Stomach smooth muscle (tissue), 2 donors: ENCODE measurements around the gene PNKD.

Source experiments
- H3K27ac ChIP-seq: one replicate; pipeline ENCODE4 v1.7.0; 2013; ENCODE audit warnings: mild to moderate bottlenecking, low read length, inconsistent platforms
- H3K27me3 ChIP-seq, 2 donors: one replicate each; pipeline ENCODE4 v1.7.0; 2013; ENCODE audit warnings: low read length in 2 of 2; ENCODE audit not compliant: insufficient read depth in 2 of 2, control insufficient read depth in 1 of 2
- H3K36me3 ChIP-seq, 2 donors: one replicate each; pipeline ENCODE4 v1.7.0; 2013; ENCODE audit warnings: low read length in 2 of 2; ENCODE audit not compliant: control insufficient read depth in 2 of 2, insufficient read depth in 2 of 2
- H3K4me1 ChIP-seq: one replicate; pipeline ENCODE4 v1.7.0; 2013; ENCODE audit warnings: low read length; ENCODE audit not compliant: control insufficient read depth, insufficient read depth
- H3K4me3 ChIP-seq, 2 donors: one replicate each; pipeline ENCODE4 v1.7.0; 2013; ENCODE audit warnings: low read length in 2 of 2
- H3K9ac ChIP-seq, 2 donors: one replicate each; pipeline ENCODE4 v1.7.0; 2013; ENCODE audit warnings: low read length in 2 of 2, mild to moderate bottlenecking in 1 of 2
- H3K9me3 ChIP-seq, 2 donors: one replicate each; pipeline ENCODE4 v1.7.0; 2013; ENCODE audit warnings: low read length in 2 of 2; ENCODE audit not compliant: control insufficient read depth in 2 of 2
- donor health status: healthy.
- donor health status: Pancreatic carcinoma.

The PNKD gene

DNA sequence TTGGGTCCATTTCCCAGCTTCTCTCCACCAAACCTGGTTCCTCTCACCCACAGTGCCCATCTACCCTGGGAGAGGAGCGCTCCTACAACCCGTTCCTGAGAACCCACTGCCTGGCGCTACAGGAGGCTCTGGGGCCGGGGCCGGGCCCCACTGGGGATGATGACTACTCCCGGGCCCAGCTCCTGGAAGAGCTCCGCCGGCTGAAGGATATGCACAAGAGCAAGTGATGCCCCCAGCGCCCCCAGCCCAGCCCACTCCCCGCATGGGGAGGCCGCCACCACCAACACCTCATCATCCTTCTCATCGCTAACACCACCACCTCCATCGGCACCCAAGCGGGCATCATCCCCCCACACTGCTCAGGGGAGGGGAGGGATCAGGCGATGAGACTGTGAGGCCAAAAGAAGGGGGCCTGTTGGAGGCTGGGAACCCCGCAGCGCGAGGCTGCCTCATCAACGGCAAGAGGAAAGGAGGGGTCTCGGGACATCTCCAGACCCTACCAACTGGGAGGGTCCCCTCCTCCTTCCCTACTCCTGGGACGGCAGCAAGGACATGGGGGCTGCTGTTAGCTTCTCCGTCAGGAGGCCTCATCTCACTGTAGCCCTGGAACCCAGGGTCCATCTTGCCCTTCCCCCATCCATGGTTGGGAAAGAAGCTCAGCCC lies 74.6 kb downstream of the PNKD start:
- no peaks in the 10 kb centered on the region for H3K36me3 ChIP-seq
- H3K4me1 ChIP-seq, result no peaks in the 10 kb centered on the region
- no peaks in the 10 kb centered on the region for H3K27me3 ChIP-seq
- H3K4me3 ChIP-seq, result no peak overlapping the region
- no peak overlapping the region for H3K27ac ChIP-seq
- H3K9ac ChIP-seq, result no peak overlapping the region
- H3K9me3 ChIP-seq, result no peaks in the 10 kb centered on the region

DNA sequence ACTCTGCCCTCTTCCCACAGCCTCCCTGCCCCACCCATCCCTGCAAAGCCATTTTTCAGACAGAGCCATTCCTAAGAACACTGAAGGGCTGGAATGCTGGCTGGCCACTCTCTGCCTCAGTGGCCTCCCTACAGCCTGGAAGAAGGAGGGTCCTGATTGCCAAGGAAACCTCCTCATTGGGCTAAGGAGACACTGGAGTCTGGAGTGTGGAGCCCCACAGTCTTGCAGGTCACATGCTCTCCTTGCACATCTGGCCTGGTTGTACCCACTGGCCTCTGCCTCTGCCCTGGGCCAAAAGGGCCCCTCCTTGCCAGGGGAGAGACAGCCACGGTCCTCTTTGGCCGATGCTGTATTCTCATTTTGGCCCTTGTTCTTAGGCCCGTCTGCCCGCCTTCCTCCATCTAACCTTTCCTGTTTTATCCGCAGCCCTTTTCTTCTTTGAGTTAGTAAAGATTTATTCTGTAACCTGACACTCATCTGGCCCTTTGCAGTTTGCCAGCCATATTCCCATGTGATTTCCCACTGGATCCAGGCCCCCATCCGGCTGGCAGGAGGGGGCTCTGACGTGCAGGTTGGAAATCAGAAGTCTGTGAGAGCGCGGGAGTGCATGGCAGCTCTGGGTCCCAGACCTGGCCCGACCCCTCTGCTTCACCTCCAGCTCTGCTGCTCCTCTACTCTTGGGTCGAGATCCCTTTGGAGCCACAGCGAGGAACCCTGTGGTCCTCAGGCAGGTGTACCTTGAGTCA lies 75.3 kb downstream of the PNKD start:
- Histone ChIP-seq H3K4me3 (no peak overlapping the region), H3K9me3 (no peaks in the 10 kb centered on the region), H3K4me1 (no peaks in the 10 kb centered on the region), H3K27me3 (no peaks in the 10 kb centered on the region), H3K36me3 (no peaks in the 10 kb centered on the region), H3K27ac (no peak overlapping the region), H3K9ac (no peak overlapping the region)

- Histone ChIP-seq H3K36me3 (no peaks in the 10 kb centered on the region), H3K27ac (no peak overlapping the region), H3K4me1 (no peaks in the 10 kb centered on the region), H3K27me3 (no peaks in the 10 kb centered on the region), H3K9me3 (peaks cover 0 to 4% of the 10 kb centered on the region in 2 donors), H3K4me3 (no peak overlapping the region), H3K9ac (no peak overlapping the region)
Measured at GRCh38 chr2:218347172-218347571, 76.9 kb downstream of the PNKD start.

DNA sequence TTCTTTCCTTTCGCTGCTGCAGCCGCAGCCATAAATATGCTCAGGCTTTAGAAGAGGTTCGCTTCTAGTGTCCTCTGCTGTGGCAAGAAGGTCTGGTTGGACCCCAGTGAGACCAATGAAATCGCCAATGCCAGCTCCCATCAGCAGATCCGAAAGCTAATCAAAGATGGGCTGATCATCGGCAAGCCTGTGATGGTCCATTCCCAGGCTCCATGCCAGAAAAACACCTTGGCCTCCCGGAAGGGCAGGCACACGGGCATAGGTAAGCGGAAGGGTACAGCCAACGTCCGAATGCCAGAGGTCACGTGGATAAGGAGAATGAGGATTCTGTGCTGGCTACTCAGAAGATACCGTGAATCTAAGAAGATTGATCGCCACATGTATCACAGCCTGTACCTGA lies 83.7 kb downstream of the PNKD start:
- Histone ChIP-seq H3K4me1 (peaks cover 3% of the 10 kb centered on the region), H3K4me3 (no peak overlapping the region), H3K27me3 (no peaks in the 10 kb centered on the region), H3K9me3 (peaks cover 0 to 4% of the 10 kb centered on the region in 2 donors), H3K36me3 (no peaks in the 10 kb centered on the region), H3K9ac (no peak overlapping the region), H3K27ac (no peak overlapping the region)

DNA sequence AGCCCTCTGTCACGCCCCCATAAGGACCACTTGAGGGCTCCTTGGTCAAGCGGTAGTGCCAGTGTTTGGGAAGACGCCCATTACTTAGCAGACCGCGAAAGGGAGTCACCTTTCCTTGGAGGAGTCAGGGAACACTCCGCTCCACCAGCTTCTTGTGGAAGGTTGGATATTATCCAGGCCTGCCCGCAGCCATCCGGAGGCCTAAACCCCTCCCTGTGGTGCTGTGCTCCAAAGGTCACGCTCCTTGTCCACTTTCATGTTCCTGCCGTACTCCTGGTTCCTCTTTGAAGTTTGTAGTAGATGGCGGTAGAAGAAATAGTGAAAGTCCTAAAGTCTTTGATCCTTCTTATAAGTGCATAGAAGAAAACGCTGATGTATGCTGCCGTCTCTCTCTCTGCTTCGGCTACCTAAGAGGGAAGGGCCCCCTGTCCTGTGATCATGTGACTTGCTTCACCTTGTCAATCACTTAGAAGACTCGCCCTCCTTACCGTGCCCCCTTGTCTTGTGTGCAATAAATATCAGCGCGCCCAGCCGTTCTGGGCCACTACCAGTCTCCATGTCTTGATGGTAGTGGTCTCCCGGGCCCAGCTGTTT lies 84.6 kb downstream of the PNKD start:
- Histone ChIP-seq H3K36me3 (no peaks in the 10 kb centered on the region), H3K4me1 (peaks cover 3% of the 10 kb centered on the region), H3K27ac (no peak overlapping the region), H3K9me3 (peaks cover 0 to 4% of the 10 kb centered on the region in 2 donors), H3K9ac (no peak overlapping the region), H3K4me3 (no peak overlapping the region), H3K27me3 (no peaks in the 10 kb centered on the region)

GRCh38 chr2:218357236-218358177 lies 87.2 kb downstream of the PNKD start:
- no peak overlapping the region for H3K4me3 ChIP-seq
- no peak overlapping the region for H3K27ac ChIP-seq
- no peaks in the 10 kb centered on the region for H3K9me3 ChIP-seq
- no peak overlapping the region for H3K9ac ChIP-seq
- H3K4me1 ChIP-seq, result peaks cover 3% of the 10 kb centered on the region
- no peaks in the 10 kb centered on the region for H3K27me3 ChIP-seq
- no peaks in the 10 kb centered on the region for H3K36me3 ChIP-seq

GRCh38 chr2:218360453-218360852 lies 90.1 kb downstream of the PNKD start:
- H3K27me3 ChIP-seq, result no peaks in the 10 kb centered on the region
- no peaks in the 10 kb centered on the region for H3K9me3 ChIP-seq
- peaks cover 3% of the 10 kb centered on the region for H3K4me1 ChIP-seq
- H3K36me3 ChIP-seq, result no peaks in the 10 kb centered on the region
- no peak overlapping the region for H3K9ac ChIP-seq
- no peak overlapping the region for H3K27ac ChIP-seq
- H3K4me3 ChIP-seq, result no peak overlapping the region

- Histone ChIP-seq H3K36me3 (no peaks in the 10 kb centered on the region), H3K4me1 (peaks cover 3% of the 10 kb centered on the region)
Measured at GRCh38 chr2:218362606-218363005, 92.3 kb downstream of the PNKD start.

GRCh38 chr2:218363736-218364135 lies 93.4 kb downstream of the PNKD start:
- H3K27ac ChIP-seq, result no peak overlapping the region
- no peak overlapping the region for H3K4me3 ChIP-seq
- no peaks in the 10 kb centered on the region for H3K36me3 ChIP-seq
- H3K27me3 ChIP-seq, result no peaks in the 10 kb centered on the region
- H3K4me1 ChIP-seq, result peaks cover 8% of the 10 kb centered on the region
- no peak overlapping the region for H3K9ac ChIP-seq
- peaks cover 0 to 8% of the 10 kb centered on the region in 2 donors for H3K9me3 ChIP-seq

More at GRCh38 chr2:218362606-218363005, 92.3 kb downstream of the PNKD start:
- H3K9ac ChIP-seq, result no peak overlapping the region
- H3K4me3 ChIP-seq, result no peak overlapping the region
- no peaks in the 10 kb centered on the region for H3K27me3 ChIP-seq
- H3K9me3 ChIP-seq, result peaks cover 0 to 8% of the 10 kb centered on the region in 2 donors
- no peak overlapping the region for H3K27ac ChIP-seq

GRCh38 chr2:218364196-218364595 lies 93.9 kb downstream of the PNKD start:
- H3K9me3 ChIP-seq, result peaks cover 0 to 8% of the 10 kb centered on the region in 2 donors
- H3K36me3 ChIP-seq, result no peaks in the 10 kb centered on the region
- peaks cover 11% of the 10 kb centered on the region for H3K4me1 ChIP-seq
- no peak overlapping the region for H3K4me3 ChIP-seq
- no peak overlapping the region for H3K27ac ChIP-seq
- no peaks in the 10 kb centered on the region for H3K27me3 ChIP-seq
- H3K9ac ChIP-seq, result no peak overlapping the region
